Suppressor macrophage treated with lipopolysaccharide for 4 hours (primary cell): ENCODE measurements around the gene ORMDL1.

Experiments
- DNase-seq: peaks from one replicate; pipeline ENCODE4 v3.0.0-alpha.2; 2020

ORMDL1 gene

GRCh38 chr2:189783927-189784867 lies at the start of gene ORMDL1, which contains the start of gene PMS1:
ORMDL1 (minus strand) TSS chr2:189784339; CDS start chr2:189782595, 1,744 bp downstream.
PMS1 (plus strand) TSS chr2:189784450; CDS start chr2:189791810, 7,360 bp downstream.
- peak; percentile 98 for DNase-seq

- DNase-seq = no peak
These were observed 46.4 kb upstream of the ORMDL1 start for GRCh38 chr2:189830510-189830909.

- DNase-seq = no peak
These were observed 45.1 kb upstream of the ORMDL1 start for GRCh38 chr2:189829102-189829833.

- DNase-seq = no peak
These were observed 41.9 kb upstream of the ORMDL1 start for GRCh38 chr2:189826039-189826438.

- no peak for DNase-seq
These were observed 40.7 kb upstream of the ORMDL1 start for GRCh38 chr2:189824694-189825396.

- peak; percentile 7 for DNase-seq
These were observed 38.0 kb upstream of the ORMDL1 start for GRCh38 chr2:189821953-189822748.

GRCh38 chr2:189819297-189819704 lies 35.2 kb upstream of the ORMDL1 start:
- no peak for DNase-seq

GRCh38 chr2:189818249-189819038 lies 34.3 kb upstream of the ORMDL1 start:
- DNase-seq = no peak

- DNase-seq = no peak
These were observed 19.3 kb upstream of the ORMDL1 start for GRCh38 chr2:189803431-189803830.

- DNase-seq = no peak
These were observed 18.3 kb upstream of the ORMDL1 start for GRCh38 chr2:189802396-189802912.

GRCh38 chr2:189799531-189799930 lies 15.4 kb upstream of the ORMDL1 start:
- DNase-seq = no peak

GRCh38 chr2:189799030-189799331 lies 14.8 kb upstream of the ORMDL1 start:
- no peak for DNase-seq

GRCh38 chr2:189798312-189799029 lies 14.3 kb upstream of the ORMDL1 start:
- DNase-seq = peak; percentile 59

- DNase-seq = no peak
These were observed 13.8 kb upstream of the ORMDL1 start for GRCh38 chr2:189797902-189798301.

GRCh38 chr2:189794310-189794709 lies 10.2 kb upstream of the ORMDL1 start:
- DNase-seq = no peak

GRCh38 chr2:189791338-189792042 lies 7.4 kb upstream of the ORMDL1 start:
- DNase-seq = no peak

GRCh38 chr2:189783451-189783926 lies 650 bp downstream of the ORMDL1 start:
- DNase-seq = peak; percentile 41

GRCh38 chr2:189782221-189782671 lies 1.9 kb downstream of the ORMDL1 start:
- peak; percentile 69 for DNase-seq

GRCh38 chr2:189772212-189772611 lies 11.9 kb downstream of the ORMDL1 start:
- no peak for DNase-seq
